OCI-LY1 (cell line): Measurements from ENCODE around the gene FPR2.

Experiments used
- H2AFZ ChIP-seq: fragments of 200-600 bp; sonication (generic), shearing (Covaris generic); 2 replicates; pipeline ENCODE4 v1.6.0; 2014; ENCODE audit warnings: antibody characterized with exemption, mild to moderate bottlenecking, low read length
- H3F3A ChIP-seq: fragments of 200-600 bp; sonication (generic), shearing (Covaris generic); 2 replicates; pipeline ENCODE4 v1.6.0; 2014; ENCODE audit warnings: mild to moderate bottlenecking, antibody characterized with exemption, low read length, moderate library complexity; ENCODE audit not compliant: insufficient read depth
- H3K27ac ChIP-seq: fragments of 200-600 bp; sonication (generic); 2 replicates; pipeline ENCODE4 v1.5.1; 2014; ENCODE audit warnings: low read length, mixed run types, mild to moderate bottlenecking, low read depth; ENCODE audit not compliant: poor library complexity, severe bottlenecking
- H3K27me3 ChIP-seq: fragments of 200-600 bp; sonication (generic); 2 replicates; pipeline ENCODE4 v1.6.0; 2014; ENCODE audit warnings: antibody characterized with exemption, mild to moderate bottlenecking, low read length, moderate library complexity; ENCODE audit not compliant: insufficient read depth
- H3K36me3 ChIP-seq: fragments of 200-600 bp; sonication (generic); 2 replicates; pipeline ENCODE4 v1.6.1; 2014; ENCODE audit warnings: mild to moderate bottlenecking, antibody characterized with exemption, low read length, moderate library complexity, mixed read lengths; ENCODE audit not compliant: insufficient read depth
- H3K4me1 ChIP-seq: fragments of 200-600 bp; sonication (generic); 2 replicates; pipeline ENCODE4 v1.5.1; 2014; ENCODE audit warnings: mild to moderate bottlenecking, low read length, moderate library complexity; ENCODE audit not compliant: insufficient read depth, severe bottlenecking
- H3K4me2 ChIP-seq: fragments of 200-600 bp; sonication (generic), shearing (Covaris generic); 2 replicates; pipeline ENCODE4 v1.6.1; 2014; ENCODE audit warnings: low read length
- H3K4me3 ChIP-seq: fragments of 200-600 bp; sonication (generic); 2 replicates; pipeline ENCODE4 v1.5.1; 2014; ENCODE audit warnings: low read length, low read depth, mild to moderate bottlenecking, mixed read lengths; ENCODE audit not compliant: poor library complexity, severe bottlenecking
- H3K79me2 ChIP-seq: fragments of 200-600 bp; shearing (Covaris generic); 2 replicates; pipeline ENCODE4 v1.6.1; 2016; ENCODE audit warnings: mixed run types, low read length, mixed read lengths; ENCODE audit not compliant: insufficient read depth
- H3K9ac ChIP-seq: fragments of 200-600 bp; sonication (generic), shearing (Covaris generic); 2 replicates; pipeline ENCODE4 v1.6.1; 2014; ENCODE audit warnings: mild to moderate bottlenecking, low read length, mixed read lengths
- H3K9me2 ChIP-seq: fragments of 200-600 bp; sonication (generic), shearing (Covaris generic); 2 replicates; pipeline ENCODE4 v1.6.1; 2014; ENCODE audit warnings: low read depth, mild to moderate bottlenecking, low read length, mixed read lengths
- H3K9me3 ChIP-seq: fragments of 200-600 bp; shearing (Covaris generic); 2 replicates; pipeline ENCODE4 v1.6.1; 2014; ENCODE audit warnings: low read length, mixed read lengths
- H4K20me1 ChIP-seq: fragments of 200-600 bp; sonication (generic), shearing (Covaris generic); 2 replicates; pipeline ENCODE4 v1.6.0; 2016; ENCODE audit warnings: mild to moderate bottlenecking, low read length; ENCODE audit not compliant: insufficient read depth
- EZH2 ChIP-seq: fragments of 200-600 bp; sonication (generic), shearing (Covaris generic); IDR thresholded peaks from 2 replicates; pipeline ENCODE4 v1.8.0; 2017; ENCODE audit warnings: borderline replicate concordance, mixed run types, mild to moderate bottlenecking, antibody characterized with exemption, low read length, moderate library complexity, mixed read lengths
- TF ChIP-seq, protein P1 (sequence below): fragments of 200-600 bp; sonication (generic), shearing (Covaris generic); IDR thresholded peaks from 2 replicates; pipeline ENCODE4 v1.5.1; 2017; ENCODE audit warnings: mild to moderate bottlenecking, antibody characterized with exemption, low read length, moderate library complexity, mixed read lengths

The FPR2 gene

DNA sequence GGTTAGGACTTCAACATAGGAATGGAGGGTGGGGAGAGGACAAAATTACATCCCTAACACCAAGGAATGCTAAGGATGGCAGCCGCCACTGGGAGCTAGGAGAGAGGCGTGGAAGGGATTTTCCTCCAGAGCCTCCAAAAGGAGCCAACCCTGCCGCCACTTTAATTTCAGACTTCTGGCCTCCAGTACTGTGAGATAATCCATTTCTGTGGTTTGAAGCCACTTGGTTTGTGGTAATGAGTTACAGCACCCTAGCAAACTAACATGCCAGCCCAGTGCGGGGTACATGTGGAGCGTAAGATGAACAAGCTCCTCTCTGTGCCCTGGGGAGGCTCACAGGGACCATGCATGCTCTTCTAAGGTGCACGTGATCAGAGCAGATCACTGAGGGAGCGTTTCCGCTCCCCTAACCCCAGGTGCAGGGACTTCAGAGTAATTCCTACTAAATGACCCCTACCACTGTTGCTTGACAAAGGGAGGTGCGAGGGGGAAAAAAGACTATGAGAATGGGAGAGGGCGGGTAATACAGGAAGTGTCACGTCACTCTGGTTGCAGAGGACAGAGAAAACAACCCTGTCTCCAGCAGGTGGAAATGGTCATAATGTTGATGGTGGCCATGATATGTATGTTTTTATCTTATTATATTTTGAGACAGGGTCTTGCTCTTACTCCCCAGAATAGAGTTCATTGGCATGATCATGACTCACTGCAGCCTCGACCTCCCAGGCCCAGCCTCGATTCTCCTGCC lies 21.3 kb upstream of the FPR2 start:
- Histone ChIP-seq H4K20me1 (no peaks in the 10 kb centered on the region), H3F3A (no peaks in the 10 kb centered on the region), H3K9me2 (no peaks in the 10 kb centered on the region), H3K27ac (no peak overlapping the region), H3K79me2 (no peaks in the 10 kb centered on the region), H3K9me3 (no peaks in the 10 kb centered on the region), H3K9ac (no peak overlapping the region), H2AFZ (no peak overlapping the region), H3K4me1 (no peaks in the 10 kb centered on the region), H3K36me3 (no peaks in the 10 kb centered on the region), H3K4me2 (no peak overlapping the region), H3K4me3 (no peak overlapping the region), H3K27me3 (no peaks in the 10 kb centered on the region)
- TF ChIP-seq, protein P1, sequence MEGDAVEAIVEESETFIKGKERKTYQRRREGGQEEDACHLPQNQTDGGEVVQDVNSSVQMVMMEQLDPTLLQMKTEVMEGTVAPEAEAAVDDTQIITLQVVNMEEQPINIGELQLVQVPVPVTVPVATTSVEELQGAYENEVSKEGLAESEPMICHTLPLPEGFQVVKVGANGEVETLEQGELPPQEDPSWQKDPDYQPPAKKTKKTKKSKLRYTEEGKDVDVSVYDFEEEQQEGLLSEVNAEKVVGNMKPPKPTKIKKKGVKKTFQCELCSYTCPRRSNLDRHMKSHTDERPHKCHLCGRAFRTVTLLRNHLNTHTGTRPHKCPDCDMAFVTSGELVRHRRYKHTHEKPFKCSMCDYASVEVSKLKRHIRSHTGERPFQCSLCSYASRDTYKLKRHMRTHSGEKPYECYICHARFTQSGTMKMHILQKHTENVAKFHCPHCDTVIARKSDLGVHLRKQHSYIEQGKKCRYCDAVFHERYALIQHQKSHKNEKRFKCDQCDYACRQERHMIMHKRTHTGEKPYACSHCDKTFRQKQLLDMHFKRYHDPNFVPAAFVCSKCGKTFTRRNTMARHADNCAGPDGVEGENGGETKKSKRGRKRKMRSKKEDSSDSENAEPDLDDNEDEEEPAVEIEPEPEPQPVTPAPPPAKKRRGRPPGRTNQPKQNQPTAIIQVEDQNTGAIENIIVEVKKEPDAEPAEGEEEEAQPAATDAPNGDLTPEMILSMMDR: no peak
- no peak for TF ChIP-seq EZH2

DNA sequence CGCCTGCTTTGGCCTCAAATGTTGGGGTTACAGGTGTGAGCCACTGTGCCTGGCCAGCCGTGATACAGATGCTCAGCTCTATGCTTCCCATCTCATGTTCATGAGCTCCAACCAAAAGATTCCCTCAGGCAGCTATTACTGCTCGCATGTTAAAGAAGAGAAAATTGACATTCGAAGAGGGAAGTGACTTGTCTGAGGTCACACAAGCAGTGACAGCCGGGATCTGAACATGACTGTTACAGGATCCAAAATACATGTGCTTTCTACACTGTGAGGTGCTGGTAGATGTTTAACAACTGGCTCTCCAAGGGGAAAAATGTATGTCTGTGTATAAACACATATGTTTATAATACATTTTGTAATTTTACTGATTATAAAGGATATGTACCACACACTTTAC lies 20.6 kb upstream of the FPR2 start:
- no peaks in the 10 kb centered on the region for H3K79me2 ChIP-seq
- no peaks in the 10 kb centered on the region for H3K27me3 ChIP-seq
- H3K9ac ChIP-seq: no peak overlapping the region
- TF ChIP-seq EZH2: no peak
- TF ChIP-seq, protein P1: no peak
- H3K36me3 ChIP-seq: no peaks in the 10 kb centered on the region
- H3K4me2 ChIP-seq: no peak overlapping the region
- no peak overlapping the region for H3K4me3 ChIP-seq
- H3K4me1 ChIP-seq: no peaks in the 10 kb centered on the region
- H3F3A ChIP-seq: no peaks in the 10 kb centered on the region
- H3K27ac ChIP-seq: no peak overlapping the region
- no peaks in the 10 kb centered on the region for H4K20me1 ChIP-seq
- H2AFZ ChIP-seq: no peak overlapping the region
- H3K9me3 ChIP-seq: no peaks in the 10 kb centered on the region
- no peaks in the 10 kb centered on the region for H3K9me2 ChIP-seq

DNA sequence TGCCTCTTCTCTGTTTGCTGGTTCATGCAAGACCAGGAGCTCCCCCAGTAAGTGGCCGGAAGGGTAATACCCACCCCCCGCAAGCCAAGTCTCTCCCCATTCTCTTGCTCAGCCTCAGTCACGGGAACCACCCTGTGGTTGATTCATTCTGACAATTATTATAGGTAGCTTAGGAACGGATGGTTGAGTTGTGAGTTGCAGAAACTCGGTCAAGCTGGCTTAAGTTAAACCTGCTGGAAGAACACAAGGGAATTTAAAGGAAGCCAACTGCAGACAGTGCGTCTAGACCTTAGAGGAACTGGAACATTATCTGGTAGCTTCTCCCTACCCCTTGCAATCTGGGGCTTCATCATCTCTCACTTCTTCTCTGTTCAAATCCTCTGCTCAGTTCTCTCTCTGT lies 18.2 kb upstream of the FPR2 start:
- no peaks in the 10 kb centered on the region for H3K9me2 ChIP-seq
- H3K27ac ChIP-seq: no peak overlapping the region
- H3K4me3 ChIP-seq: no peak overlapping the region
- no peaks in the 10 kb centered on the region for H3K27me3 ChIP-seq
- H4K20me1 ChIP-seq: no peaks in the 10 kb centered on the region
- no peaks in the 10 kb centered on the region for H3K36me3 ChIP-seq
- no peak overlapping the region for H3K9ac ChIP-seq
- H3F3A ChIP-seq: no peaks in the 10 kb centered on the region
- no peaks in the 10 kb centered on the region for H3K4me1 ChIP-seq
- no peaks in the 10 kb centered on the region for H3K9me3 ChIP-seq
- H3K4me2 ChIP-seq: no peak overlapping the region
- H2AFZ ChIP-seq: no peak overlapping the region
- no peaks in the 10 kb centered on the region for H3K79me2 ChIP-seq
- no peak for TF ChIP-seq EZH2
- TF ChIP-seq, protein P1: no peak
